ENCODE measurements around the gene PHIP. TPM values are rescaled to one million over a fixed set of nuclear protein-coding genes. Genes with fewer than 3 reads are reported as not detected.

The PHIP gene
- total RNA-seq, 1 experiment from 2014 or later: 22.6 TPM

DNA sequence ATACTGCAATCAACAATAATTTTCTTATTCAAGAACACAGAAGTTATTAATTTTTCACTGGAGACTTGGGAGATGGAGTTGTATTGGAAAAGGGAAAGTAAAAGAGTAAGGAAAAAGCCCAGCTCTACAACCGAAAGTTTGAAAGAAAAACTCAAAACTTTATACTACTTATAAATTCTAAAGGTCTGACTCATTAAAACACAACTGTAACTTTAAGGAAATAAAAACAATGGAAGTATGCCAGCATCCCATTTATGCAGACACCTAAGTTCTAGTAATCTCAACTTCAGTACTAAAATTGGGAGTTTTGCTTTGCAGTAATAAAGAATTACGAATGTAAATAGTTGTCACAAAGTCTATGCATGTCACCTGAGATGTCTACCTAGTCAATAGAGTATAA lies 130.1 kb downstream of the PHIP start:
- H3K27ac ChIP-seq (ENCODE audit: low read depth, low read length): no peak overlapping the region
- no peak for DNase-seq (ENCODE audit: low read depth, low spot score)
- H3K27me3 ChIP-seq (ENCODE audit: insufficient read depth, low read length): no peaks in the 10 kb centered on the region
- peaks cover 23 to 26% of the 10 kb centered on the region in 2 experiments for H3K36me3 ChIP-seq (ENCODE audit: control insufficient read depth in 1 of 2, insufficient read depth in 2 of 2, low read length in 2 of 2)
- intact Hi-C loops (cut with micrococcal nuclease): no loop called here
- no peak overlapping the region for H3K4me3 ChIP-seq (replicated peaks in 1 of 2; ENCODE audit: low read depth in 1 of 2, low read length in 2 of 2)
- no peak for TF ChIP-seq SRF (IDR thresholded peaks at IDR 0.05; ENCODE audit: low read depth)
- TF ChIP-seq EZH2 (IDR thresholded peaks at IDR 0.05): no peak
- TF ChIP-seq, protein P1, sequence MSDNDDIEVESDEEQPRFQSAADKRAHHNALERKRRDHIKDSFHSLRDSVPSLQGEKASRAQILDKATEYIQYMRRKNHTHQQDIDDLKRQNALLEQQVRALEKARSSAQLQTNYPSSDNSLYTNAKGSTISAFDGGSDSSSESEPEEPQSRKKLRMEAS (IDR thresholded peaks at IDR 0.05): no peak
- TF ChIP-seq CEBPB (IDR thresholded peaks at IDR 0.05; ENCODE audit: low read depth): no peak
- no peak for TF ChIP-seq ZNF274 (IDR thresholded peaks at IDR 0.05; ENCODE audit: low read depth, low read length)
- no peak for TF ChIP-seq EZH2phosphoT487 (IDR thresholded peaks at IDR 0.05; ENCODE audit: borderline replicate concordance)
- no peak for TF ChIP-seq YY1 (IDR thresholded peaks at IDR 0.05; ENCODE audit: extremely low read depth, insufficient replicate concordance, low read depth, low read length)
- TF ChIP-seq, protein P2, sequence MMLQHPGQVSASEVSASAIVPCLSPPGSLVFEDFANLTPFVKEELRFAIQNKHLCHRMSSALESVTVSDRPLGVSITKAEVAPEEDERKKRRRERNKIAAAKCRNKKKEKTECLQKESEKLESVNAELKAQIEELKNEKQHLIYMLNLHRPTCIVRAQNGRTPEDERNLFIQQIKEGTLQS (IDR thresholded peaks at IDR 0.05): no peak
- no peak for TF ChIP-seq SIN3A (IDR thresholded peaks at IDR 0.05; ENCODE audit: low read depth)
- H3K9me2 ChIP-seq (ENCODE audit: insufficient read depth): no peaks in the 10 kb centered on the region
- H3K9ac ChIP-seq (ENCODE audit: low read length): no peak overlapping the region
- H3K4me1 ChIP-seq (ENCODE audit: control insufficient read depth in 1 of 2, insufficient read depth in 2 of 2, low read length in 2 of 2): no peaks in the 10 kb centered on the region
- no peak overlapping the region for H3K4me2 ChIP-seq (ENCODE audit: low read length)
- ChIA-PET CTCF (no interaction called here), RAD21 (ENCODE audit: low non-redundant PET in 1 of 2, low total read pairs in 2 of 2, uncharacterized antibody in 2 of 2, unreplicated experiment in 2 of 2) (no interaction called here), POLR2A (no interaction called here)
- H4K20me1 ChIP-seq (ENCODE audit: insufficient read depth): no peaks in the 10 kb centered on the region
- no peak for ATAC-seq
- BruUV-seq (replicated peaks): no TSS peak
- no peaks in the 10 kb centered on the region for H3K79me2 ChIP-seq (ENCODE audit: insufficient read depth, low read length)
- H3K9me3 ChIP-seq (ENCODE audit: control insufficient read depth in 1 of 2, insufficient read depth in 1 of 2, low read depth in 1 of 2, low read length in 2 of 2): peaks cover 6% of the 10 kb centered on the region in 2 experiments; a peak in 1 of 4 replicates
- no peak overlapping the region for H2AFZ ChIP-seq (ENCODE audit: low read depth, low read length, poor library complexity, severe bottlenecking)

DNA sequence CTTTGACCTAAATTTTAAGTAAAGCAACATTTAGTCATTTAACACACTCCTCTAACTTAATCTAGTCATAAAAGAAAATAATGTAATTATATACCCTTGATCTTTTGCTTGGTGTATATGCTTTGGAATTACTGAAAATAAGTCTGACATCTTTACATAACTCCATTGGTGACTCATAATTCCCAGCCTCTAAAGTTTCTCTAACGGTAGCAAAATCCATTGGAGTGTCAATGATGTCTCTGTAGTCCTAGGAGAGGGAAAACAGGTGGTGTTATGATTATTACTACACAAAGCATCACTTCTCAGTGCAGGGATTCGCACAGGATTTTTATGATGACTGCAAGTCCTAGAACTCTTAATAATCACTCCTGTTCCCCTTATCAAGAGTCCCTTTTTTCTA lies 130.5 kb downstream of the PHIP start:
- no TSS peak for BruUV-seq (replicated peaks)
- Histone ChIP-seq H3K4me1 (ENCODE audit: control insufficient read depth in 1 of 2, insufficient read depth in 2 of 2, low read length in 2 of 2) (no peaks in the 10 kb centered on the region), H3K27ac (ENCODE audit: low read depth, low read length) (no peak overlapping the region), H3K79me2 (ENCODE audit: insufficient read depth, low read length) (no peaks in the 10 kb centered on the region), H3K36me3 (ENCODE audit: control insufficient read depth in 1 of 2, insufficient read depth in 2 of 2, low read length in 2 of 2) (peaks cover 22 to 28% of the 10 kb centered on the region in 2 experiments), H2AFZ (ENCODE audit: low read depth, low read length, poor library complexity, severe bottlenecking) (no peak overlapping the region), H3K4me2 (ENCODE audit: low read length) (no peak overlapping the region), H3K9me2 (ENCODE audit: insufficient read depth) (no peaks in the 10 kb centered on the region), H3K9me3 (ENCODE audit: control insufficient read depth in 1 of 2, insufficient read depth in 1 of 2, low read depth in 1 of 2, low read length in 2 of 2) (peaks cover 6% of the 10 kb centered on the region in 2 experiments; a peak in 1 of 4 replicates), H3K27me3 (ENCODE audit: insufficient read depth, low read length) (no peaks in the 10 kb centered on the region), H4K20me1 (ENCODE audit: insufficient read depth) (no peaks in the 10 kb centered on the region), H3K9ac (ENCODE audit: low read length) (no peak overlapping the region), H3K4me3 (replicated peaks in 1 of 2; ENCODE audit: low read depth in 1 of 2, low read length in 2 of 2) (no peak overlapping the region)
- intact Hi-C loops (cut with micrococcal nuclease): no loop called here
- ChIA-PET CTCF (no interaction called here), POLR2A (no interaction called here), RAD21 (ENCODE audit: low non-redundant PET in 1 of 2, low total read pairs in 2 of 2, uncharacterized antibody in 2 of 2, unreplicated experiment in 2 of 2) (no interaction called here)
- ATAC-seq: no peak
- DNase-seq (ENCODE audit: low read depth, low spot score): no peak
- TF ChIP-seq TCF7L2 (IDR thresholded peaks at IDR 0.05; ENCODE audit: borderline replicate concordance, extremely low read depth, insufficient read depth, insufficient read length) (no peak), POLR2A (IDR thresholded peaks at IDR 0.05; ENCODE audit: borderline replicate concordance, extremely low read depth, insufficient read depth, insufficient read length) (no peak), SIN3A (IDR thresholded peaks at IDR 0.05; ENCODE audit: low read depth) (no peak), CEBPB (IDR thresholded peaks at IDR 0.05; ENCODE audit: low read depth) (no peak), EGR1 (IDR thresholded peaks at IDR 0.05; ENCODE audit: low read depth) (no peak), ZFX (IDR thresholded peaks at IDR 0.05) (no peak), EZH2 (IDR thresholded peaks at IDR 0.05) (no peak), POLR2AphosphoS5 (IDR thresholded peaks at IDR 0.05; ENCODE audit: low read depth, low read length) (no peak), ELF1 (IDR thresholded peaks at IDR 0.05; ENCODE audit: borderline replicate concordance, low read depth) (no peak), YY1 (IDR thresholded peaks at IDR 0.05; ENCODE audit: extremely low read depth, insufficient replicate concordance, low read depth, low read length) (no peak), EZH2phosphoT487 (IDR thresholded peaks at IDR 0.05; ENCODE audit: borderline replicate concordance) (no peak), JUND (IDR thresholded peaks at IDR 0.05) (no peak)
- TF ChIP-seq, protein P3, sequence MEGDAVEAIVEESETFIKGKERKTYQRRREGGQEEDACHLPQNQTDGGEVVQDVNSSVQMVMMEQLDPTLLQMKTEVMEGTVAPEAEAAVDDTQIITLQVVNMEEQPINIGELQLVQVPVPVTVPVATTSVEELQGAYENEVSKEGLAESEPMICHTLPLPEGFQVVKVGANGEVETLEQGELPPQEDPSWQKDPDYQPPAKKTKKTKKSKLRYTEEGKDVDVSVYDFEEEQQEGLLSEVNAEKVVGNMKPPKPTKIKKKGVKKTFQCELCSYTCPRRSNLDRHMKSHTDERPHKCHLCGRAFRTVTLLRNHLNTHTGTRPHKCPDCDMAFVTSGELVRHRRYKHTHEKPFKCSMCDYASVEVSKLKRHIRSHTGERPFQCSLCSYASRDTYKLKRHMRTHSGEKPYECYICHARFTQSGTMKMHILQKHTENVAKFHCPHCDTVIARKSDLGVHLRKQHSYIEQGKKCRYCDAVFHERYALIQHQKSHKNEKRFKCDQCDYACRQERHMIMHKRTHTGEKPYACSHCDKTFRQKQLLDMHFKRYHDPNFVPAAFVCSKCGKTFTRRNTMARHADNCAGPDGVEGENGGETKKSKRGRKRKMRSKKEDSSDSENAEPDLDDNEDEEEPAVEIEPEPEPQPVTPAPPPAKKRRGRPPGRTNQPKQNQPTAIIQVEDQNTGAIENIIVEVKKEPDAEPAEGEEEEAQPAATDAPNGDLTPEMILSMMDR (IDR thresholded peaks at IDR 0.05 in 2 of 3, conservative IDR thresholded peaks at IDR 0.05 in 1 of 3; ENCODE audit: borderline replicate concordance in 1 of 3, insufficient read depth in 1 of 3, low read depth in 2 of 3, low read length in 2 of 3): no peak
- TF ChIP-seq, protein P4, sequence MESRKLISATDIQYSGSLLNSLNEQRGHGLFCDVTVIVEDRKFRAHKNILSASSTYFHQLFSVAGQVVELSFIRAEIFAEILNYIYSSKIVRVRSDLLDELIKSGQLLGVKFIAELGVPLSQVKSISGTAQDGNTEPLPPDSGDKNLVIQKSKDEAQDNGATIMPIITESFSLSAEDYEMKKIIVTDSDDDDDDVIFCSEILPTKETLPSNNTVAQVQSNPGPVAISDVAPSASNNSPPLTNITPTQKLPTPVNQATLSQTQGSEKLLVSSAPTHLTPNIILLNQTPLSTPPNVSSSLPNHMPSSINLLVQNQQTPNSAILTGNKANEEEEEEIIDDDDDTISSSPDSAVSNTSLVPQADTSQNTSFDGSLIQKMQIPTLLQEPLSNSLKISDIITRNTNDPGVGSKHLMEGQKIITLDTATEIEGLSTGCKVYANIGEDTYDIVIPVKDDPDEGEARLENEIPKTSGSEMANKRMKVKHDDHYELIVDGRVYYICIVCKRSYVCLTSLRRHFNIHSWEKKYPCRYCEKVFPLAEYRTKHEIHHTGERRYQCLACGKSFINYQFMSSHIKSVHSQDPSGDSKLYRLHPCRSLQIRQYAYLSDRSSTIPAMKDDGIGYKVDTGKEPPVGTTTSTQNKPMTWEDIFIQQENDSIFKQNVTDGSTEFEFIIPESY (IDR thresholded peaks at IDR 0.05; ENCODE audit: extremely low read depth, insufficient replicate concordance, low read length): no peak

All from HCT116 (cell line).